ENCODE measurements around the gene CREB5.
A peak's percentile ranks its signal among the peaks of the same experiment; 100 is the strongest.

The CREB5 gene

GRCh38 chr7:28678431-28678965 is 266.2 kb downstream of the CREB5 start:
- no peaks in the 10 kb centered on the region for H3K4me1 ChIP-seq (ENCODE audit: control insufficient read depth, insufficient read depth, low read length)
- H3K36me3 ChIP-seq (ENCODE audit: control insufficient read depth in 2 of 2, insufficient read depth in 2 of 2, low read length in 2 of 2): no peaks in the 10 kb centered on the region
- no peaks in the 10 kb centered on the region for H3K27me3 ChIP-seq (ENCODE audit: control insufficient read depth in 1 of 2, insufficient read depth in 2 of 2, low read length in 2 of 2)
- H3K4me3 ChIP-seq (ENCODE audit: low read length in 2 of 2): no peak overlapping the region
- H3K9me3 ChIP-seq (ENCODE audit: control insufficient read depth in 2 of 2, low read length in 2 of 2): no peaks in the 10 kb centered on the region
- no peak overlapping the region for H3K9ac ChIP-seq (ENCODE audit: low read length in 2 of 2)
- no peak overlapping the region for H3K27ac ChIP-seq (ENCODE audit: low read length)

GRCh38 chr7:28681693-28682310 is 269.5 kb downstream of the CREB5 start:
- no peaks in the 10 kb centered on the region for H3K27me3 ChIP-seq (ENCODE audit: control insufficient read depth in 1 of 2, insufficient read depth in 2 of 2, low read length in 2 of 2)
- H3K36me3 ChIP-seq (ENCODE audit: control insufficient read depth in 2 of 2, insufficient read depth in 2 of 2, low read length in 2 of 2): no peaks in the 10 kb centered on the region
- no peak overlapping the region for H3K4me3 ChIP-seq (ENCODE audit: low read length in 2 of 2)
- H3K27ac ChIP-seq (ENCODE audit: low read length): no peak overlapping the region
- no peak overlapping the region for H3K9ac ChIP-seq (ENCODE audit: low read length in 2 of 2)
- H3K9me3 ChIP-seq (ENCODE audit: control insufficient read depth in 2 of 2, low read length in 2 of 2): no peaks in the 10 kb centered on the region
- H3K4me1 ChIP-seq (ENCODE audit: control insufficient read depth, insufficient read depth, low read length): peaks cover 15% of the 10 kb centered on the region

GRCh38 chr7:28682801-28683200 is 270.5 kb downstream of the CREB5 start:
- H3K27me3 ChIP-seq (ENCODE audit: control insufficient read depth in 1 of 2, insufficient read depth in 2 of 2, low read length in 2 of 2): no peaks in the 10 kb centered on the region
- no peak overlapping the region for H3K9ac ChIP-seq (ENCODE audit: low read length in 2 of 2)
- H3K4me3 ChIP-seq (ENCODE audit: low read length in 2 of 2): no peak overlapping the region
- no peak overlapping the region for H3K27ac ChIP-seq (ENCODE audit: low read length)
- no peaks in the 10 kb centered on the region for H3K9me3 ChIP-seq (ENCODE audit: control insufficient read depth in 2 of 2, low read length in 2 of 2)
- H3K4me1 ChIP-seq (ENCODE audit: control insufficient read depth, insufficient read depth, low read length): peaks cover 15% of the 10 kb centered on the region
- H3K36me3 ChIP-seq (ENCODE audit: control insufficient read depth in 2 of 2, insufficient read depth in 2 of 2, low read length in 2 of 2): no peaks in the 10 kb centered on the region

- H3K36me3 ChIP-seq (ENCODE audit: control insufficient read depth in 2 of 2, insufficient read depth in 2 of 2, low read length in 2 of 2): no peaks in the 10 kb centered on the region
- no peak overlapping the region for H3K4me3 ChIP-seq (ENCODE audit: low read length in 2 of 2)
- peaks cover 22% of the 10 kb centered on the region for H3K4me1 ChIP-seq (ENCODE audit: control insufficient read depth, insufficient read depth, low read length)
- peak overlapping the region; percentile 87 for H3K27ac ChIP-seq (ENCODE audit: low read length)
- H3K9me3 ChIP-seq (ENCODE audit: control insufficient read depth in 2 of 2, low read length in 2 of 2): no peaks in the 10 kb centered on the region
- no peak overlapping the region for H3K9ac ChIP-seq (ENCODE audit: low read length in 2 of 2)
- H3K27me3 ChIP-seq (ENCODE audit: control insufficient read depth in 1 of 2, insufficient read depth in 2 of 2, low read length in 2 of 2): no peaks in the 10 kb centered on the region
Measured at GRCh38 chr7:28684650-28685241, 272.4 kb downstream of the CREB5 start.

GRCh38 chr7:28685242-28685643 is 272.9 kb downstream of the CREB5 start:
- Histone ChIP-seq H3K4me1 (ENCODE audit: control insufficient read depth, insufficient read depth, low read length) (peaks cover 22% of the 10 kb centered on the region), H3K9ac (ENCODE audit: low read length in 2 of 2) (peak overlapping the region; percentile 21 to 47), H3K9me3 (ENCODE audit: control insufficient read depth in 2 of 2, low read length in 2 of 2) (no peaks in the 10 kb centered on the region), H3K4me3 (ENCODE audit: low read length in 2 of 2) (peak overlapping the region in 1 of 2 donors; percentile 77), H3K27me3 (ENCODE audit: control insufficient read depth in 1 of 2, insufficient read depth in 2 of 2, low read length in 2 of 2) (no peaks in the 10 kb centered on the region), H3K36me3 (ENCODE audit: control insufficient read depth in 2 of 2, insufficient read depth in 2 of 2, low read length in 2 of 2) (no peaks in the 10 kb centered on the region), H3K27ac (ENCODE audit: low read length) (peak overlapping the region; percentile 87)

- H3K27ac ChIP-seq (ENCODE audit: low read length): peak overlapping the region; percentile 87
- peak overlapping the region; percentile 57 to 77 for H3K4me3 ChIP-seq (ENCODE audit: low read length in 2 of 2)
- no peaks in the 10 kb centered on the region for H3K27me3 ChIP-seq (ENCODE audit: control insufficient read depth in 1 of 2, insufficient read depth in 2 of 2, low read length in 2 of 2)
- no peaks in the 10 kb centered on the region for H3K9me3 ChIP-seq (ENCODE audit: control insufficient read depth in 2 of 2, low read length in 2 of 2)
- no peaks in the 10 kb centered on the region for H3K36me3 ChIP-seq (ENCODE audit: control insufficient read depth in 2 of 2, insufficient read depth in 2 of 2, low read length in 2 of 2)
- H3K9ac ChIP-seq (ENCODE audit: low read length in 2 of 2): peak overlapping the region; percentile 84 to 86
- peaks cover 22% of the 10 kb centered on the region for H3K4me1 ChIP-seq (ENCODE audit: control insufficient read depth, insufficient read depth, low read length)
Measured at GRCh38 chr7:28685644-28686417, 273.5 kb downstream of the CREB5 start.

GRCh38 chr7:28686418-28686800 is 274.1 kb downstream of the CREB5 start:
- no peaks in the 10 kb centered on the region for H3K27me3 ChIP-seq (ENCODE audit: control insufficient read depth in 1 of 2, insufficient read depth in 2 of 2, low read length in 2 of 2)
- peaks cover 22% of the 10 kb centered on the region for H3K4me1 ChIP-seq (ENCODE audit: control insufficient read depth, insufficient read depth, low read length)

GRCh38 chr7:28687537-28687936 is 275.2 kb downstream of the CREB5 start:
- Histone ChIP-seq H3K9ac (ENCODE audit: low read length in 2 of 2) (peak overlapping the region in 1 of 2 donors; percentile 18), H3K4me3 (ENCODE audit: low read length in 2 of 2) (peak overlapping the region; percentile 17 to 30), H3K9me3 (ENCODE audit: control insufficient read depth in 2 of 2, low read length in 2 of 2) (no peaks in the 10 kb centered on the region), H3K4me1 (ENCODE audit: control insufficient read depth, insufficient read depth, low read length) (peaks cover 22% of the 10 kb centered on the region), H3K36me3 (ENCODE audit: control insufficient read depth in 2 of 2, insufficient read depth in 2 of 2, low read length in 2 of 2) (no peaks in the 10 kb centered on the region), H3K27ac (ENCODE audit: low read length) (no peak overlapping the region), H3K27me3 (ENCODE audit: control insufficient read depth in 1 of 2, insufficient read depth in 2 of 2, low read length in 2 of 2) (no peaks in the 10 kb centered on the region)

More at GRCh38 chr7:28686418-28686800, 274.1 kb downstream of the CREB5 start:
- Histone ChIP-seq H3K9me3 (ENCODE audit: control insufficient read depth in 2 of 2, low read length in 2 of 2) (no peaks in the 10 kb centered on the region), H3K4me3 (ENCODE audit: low read length in 2 of 2) (peak overlapping the region; percentile 57 to 77), H3K36me3 (ENCODE audit: control insufficient read depth in 2 of 2, insufficient read depth in 2 of 2, low read length in 2 of 2) (no peaks in the 10 kb centered on the region), H3K27ac (ENCODE audit: low read length) (peak overlapping the region; percentile 87), H3K9ac (ENCODE audit: low read length in 2 of 2) (peak overlapping the region; percentile 84 to 86)

GRCh38 chr7:28688174-28688573 is 275.9 kb downstream of the CREB5 start:
- no peaks in the 10 kb centered on the region for H3K27me3 ChIP-seq (ENCODE audit: control insufficient read depth in 1 of 2, insufficient read depth in 2 of 2, low read length in 2 of 2)
- no peaks in the 10 kb centered on the region for H3K36me3 ChIP-seq (ENCODE audit: control insufficient read depth in 2 of 2, insufficient read depth in 2 of 2, low read length in 2 of 2)
- no peak overlapping the region for H3K27ac ChIP-seq (ENCODE audit: low read length)
- H3K4me1 ChIP-seq (ENCODE audit: control insufficient read depth, insufficient read depth, low read length): peaks cover 22% of the 10 kb centered on the region
- H3K4me3 ChIP-seq (ENCODE audit: low read length in 2 of 2): no peak overlapping the region
- no peak overlapping the region for H3K9ac ChIP-seq (ENCODE audit: low read length in 2 of 2)
- no peaks in the 10 kb centered on the region for H3K9me3 ChIP-seq (ENCODE audit: control insufficient read depth in 2 of 2, low read length in 2 of 2)

GRCh38 chr7:28688651-28689050 is 276.3 kb downstream of the CREB5 start:
- H3K4me1 ChIP-seq (ENCODE audit: control insufficient read depth, insufficient read depth, low read length): peaks cover 22% of the 10 kb centered on the region
- H3K36me3 ChIP-seq (ENCODE audit: control insufficient read depth in 2 of 2, insufficient read depth in 2 of 2, low read length in 2 of 2): no peaks in the 10 kb centered on the region
- no peak overlapping the region for H3K27ac ChIP-seq (ENCODE audit: low read length)
- no peak overlapping the region for H3K9ac ChIP-seq (ENCODE audit: low read length in 2 of 2)
- H3K27me3 ChIP-seq (ENCODE audit: control insufficient read depth in 1 of 2, insufficient read depth in 2 of 2, low read length in 2 of 2): no peaks in the 10 kb centered on the region
- peak overlapping the region in 1 of 2 donors; percentile 3 for H3K4me3 ChIP-seq (ENCODE audit: low read length in 2 of 2)
- H3K9me3 ChIP-seq (ENCODE audit: control insufficient read depth in 2 of 2, low read length in 2 of 2): no peaks in the 10 kb centered on the region

All from stomach smooth muscle (tissue), 2 donors.